ENCODE results near the gene BMP10. TPM values are rescaled to one million over a fixed set of nuclear protein-coding genes. Genes with fewer than 3 reads are reported as not detected.

BMP10 gene
- total RNA-seq, 8 experiments from 2014 or later = 0.17 to 0.27 (median 0.24) TPM; not detected in 5

GRCh38 chr2:68838641-68839040 is 32.6 kb downstream of the BMP10 start:
- WGBS, 10 experiments = 17 to 100% (median 80%) methylated on average over 1 to 8 of the region's 10 CpGs; no CpG with 5 or more reads in 3 of the 10 experiments
- no peak overlapping the region for H3K4me3 ChIP-seq
- in situ Hi-C loops (cut with MboI; ENCODE audit: low pct_unique_long_range_greater_than_20kb in 2 of 9, low sequenced_read_pairs in 9 of 9, unreplicated experiment in 9 of 9) = no loop called here
- ATAC-seq (replicated peaks in 6 of 8) = no peak
- no peaks in the 10 kb centered on the region for H3K4me1 ChIP-seq (replicated peaks in 1 of 2)
- H3K27ac ChIP-seq = no peak overlapping the region

- no peak overlapping the region for H3K4me3 ChIP-seq
- no peak overlapping the region for H3K27ac ChIP-seq
- in situ Hi-C loops (cut with MboI; ENCODE audit: low pct_unique_long_range_greater_than_20kb in 2 of 9, low sequenced_read_pairs in 9 of 9, unreplicated experiment in 9 of 9) = no loop called here
- 0 to 86% (median 63%) methylated on average over 1 to 3 of the region's 3 CpGs; no CpG with 5 or more reads in 2 of the 10 experiments for WGBS, 10 experiments
- no peaks in the 10 kb centered on the region for H3K4me1 ChIP-seq (replicated peaks in 1 of 2)
- ATAC-seq (replicated peaks in 6 of 8) = no peak
These were observed 33.3 kb downstream of the BMP10 start for GRCh38 chr2:68837861-68838341.

GRCh38 chr2:68837164-68837860 is 33.9 kb downstream of the BMP10 start:
- Histone ChIP-seq H3K27ac (no peak overlapping the region), H3K4me3 (no peak overlapping the region), H3K4me1 (replicated peaks in 1 of 2) (peaks cover 0 to 3% of the 10 kb centered on the region in 2 donors)
- peak in 2 of 8 experiments; percentile 41 to 78 for ATAC-seq (replicated peaks in 6 of 8)
- in situ Hi-C loops (cut with MboI; ENCODE audit: low pct_unique_long_range_greater_than_20kb in 2 of 9, low sequenced_read_pairs in 9 of 9, unreplicated experiment in 9 of 9) = no loop called here
- 36 to 94% (median 75%) methylated on average over 2 to 9 of the region's 15 CpGs; no CpG with 5 or more reads in 1 of the 10 experiments for WGBS, 10 experiments

GRCh38 chr2:68835621-68836020 is 35.6 kb downstream of the BMP10 start:
- Histone ChIP-seq H3K27ac (no peak overlapping the region), H3K4me1 (replicated peaks in 1 of 2) (peaks cover 0 to 3% of the 10 kb centered on the region in 2 donors), H3K4me3 (no peak overlapping the region)
- no peak for ATAC-seq (replicated peaks in 6 of 8)
- in situ Hi-C loops (cut with MboI; ENCODE audit: low pct_unique_long_range_greater_than_20kb in 2 of 9, low sequenced_read_pairs in 9 of 9, unreplicated experiment in 9 of 9) = no loop called here
- 80 to 100% (median 100%) methylated on average over 1 of the region's 1 CpG; no CpG with 5 or more reads in 3 of the 10 experiments for WGBS, 10 experiments

- peak in 2 of 8 experiments; percentile 25 to 56 for ATAC-seq (replicated peaks in 6 of 8)
- in situ Hi-C loops (cut with MboI; ENCODE audit: low pct_unique_long_range_greater_than_20kb in 2 of 9, low sequenced_read_pairs in 9 of 9, unreplicated experiment in 9 of 9) = no loop called here
- H3K4me3 ChIP-seq = no peak overlapping the region
- 32 to 100% (median 89%) methylated on average over 1 to 4 of the region's 6 CpGs; no CpG with 5 or more reads in 1 of the 10 experiments for WGBS, 10 experiments
- peaks cover 0 to 3% of the 10 kb centered on the region in 2 donors for H3K4me1 ChIP-seq (replicated peaks in 1 of 2)
- H3K27ac ChIP-seq = no peak overlapping the region
These were observed 36.3 kb downstream of the BMP10 start for GRCh38 chr2:68834737-68835376.

- 69 to 100% (median 89%) methylated on average over 1 to 2 of the region's 2 CpGs; no CpG with 5 or more reads in 2 of the 10 experiments for WGBS, 10 experiments
- Histone ChIP-seq H3K4me3 (no peak overlapping the region), H3K4me1 (replicated peaks in 1 of 2) (peaks cover 3 to 9% of the 10 kb centered on the region in 2 donors), H3K27ac (no peak overlapping the region)
- in situ Hi-C loops (cut with MboI; ENCODE audit: low pct_unique_long_range_greater_than_20kb in 2 of 9, low sequenced_read_pairs in 9 of 9, unreplicated experiment in 9 of 9) = no loop called here
- ATAC-seq (replicated peaks in 6 of 8) = no peak
These were observed 38.0 kb downstream of the BMP10 start for GRCh38 chr2:68833162-68833561.

GRCh38 chr2:68832233-68832869 is 38.8 kb downstream of the BMP10 start:
- Histone ChIP-seq H3K4me3 (no peak overlapping the region), H3K27ac (no peak overlapping the region), H3K4me1 (replicated peaks in 1 of 2) (peaks cover 3 to 9% of the 10 kb centered on the region in 2 donors)
- 66 to 100% (median 89%) methylated on average over 1 to 6 of the region's 8 CpGs; no CpG with 5 or more reads in 4 of the 10 experiments for WGBS, 10 experiments
- ATAC-seq (replicated peaks in 6 of 8) = peak in 7 of 8 experiments; percentile 6 to 79 (median 61)
- in situ Hi-C loops (cut with MboI; ENCODE audit: low pct_unique_long_range_greater_than_20kb in 2 of 9, low sequenced_read_pairs in 9 of 9, unreplicated experiment in 9 of 9) = no loop called here

GRCh38 chr2:68831686-68832232 is 39.4 kb downstream of the BMP10 start:
- Histone ChIP-seq H3K4me1 (replicated peaks in 1 of 2) (peaks cover 3 to 9% of the 10 kb centered on the region in 2 donors), H3K27ac (no peak overlapping the region), H3K4me3 (no peak overlapping the region)
- 83 to 100% methylated on average over 1 to 3 of the region's 3 CpGs; no CpG with 5 or more reads in 8 of the 10 experiments for WGBS, 10 experiments
- peak in 5 of 8 experiments; percentile 1 to 7 (median 3) for ATAC-seq (replicated peaks in 6 of 8)
- in situ Hi-C loops (cut with MboI; ENCODE audit: low pct_unique_long_range_greater_than_20kb in 2 of 9, low sequenced_read_pairs in 9 of 9, unreplicated experiment in 9 of 9) = no loop called here

- no peak overlapping the region for H3K27ac ChIP-seq
- in situ Hi-C loops (cut with MboI; ENCODE audit: low pct_unique_long_range_greater_than_20kb in 2 of 9, low sequenced_read_pairs in 9 of 9, unreplicated experiment in 9 of 9) = no loop called here
- peaks cover 3 to 9% of the 10 kb centered on the region in 2 donors for H3K4me1 ChIP-seq (replicated peaks in 1 of 2)
- ATAC-seq (replicated peaks in 6 of 8) = no peak
- WGBS, 10 experiments = 25 to 100% (median 97%) methylated on average over 1 to 2 of the region's 2 CpGs; no CpG with 5 or more reads in 2 of the 10 experiments
- H3K4me3 ChIP-seq = no peak overlapping the region
These were observed 41.4 kb downstream of the BMP10 start for GRCh38 chr2:68829749-68830148.

- Histone ChIP-seq H3K27ac (no peak overlapping the region), H3K4me1 (replicated peaks in 1 of 2) (peaks cover 3 to 9% of the 10 kb centered on the region in 2 donors), H3K4me3 (no peak overlapping the region)
- WGBS, 10 experiments = 0 to 60% (median 29%) methylated on average over 1 to 7 of the region's 10 CpGs; no CpG with 5 or more reads in 5 of the 10 experiments
- peak; percentile 81 to 97 (median 88) for ATAC-seq (replicated peaks in 6 of 8)
- in situ Hi-C loops (cut with MboI; ENCODE audit: low pct_unique_long_range_greater_than_20kb in 2 of 9, low sequenced_read_pairs in 9 of 9, unreplicated experiment in 9 of 9) = no loop called here
These were observed 42.1 kb downstream of the BMP10 start for GRCh38 chr2:68828887-68829708.

- in situ Hi-C loops (cut with MboI; ENCODE audit: low pct_unique_long_range_greater_than_20kb in 2 of 9, low sequenced_read_pairs in 9 of 9, unreplicated experiment in 9 of 9) = no loop called here
- H3K27ac ChIP-seq = no peak overlapping the region
- ATAC-seq (replicated peaks in 6 of 8) = no peak
- peaks cover 3 to 9% of the 10 kb centered on the region in 2 donors for H3K4me1 ChIP-seq (replicated peaks in 1 of 2)
- 43 to 100% (median 90%) methylated on average over 1 to 4 of the region's 4 CpGs; no CpG with 5 or more reads in 4 of the 10 experiments for WGBS, 10 experiments
- H3K4me3 ChIP-seq = no peak overlapping the region
These were observed 43.5 kb downstream of the BMP10 start for GRCh38 chr2:68827666-68828065.

- Histone ChIP-seq H3K4me1 (replicated peaks in 1 of 2) (peaks cover 0 to 9% of the 10 kb centered on the region in 2 donors), H3K27ac (no peak overlapping the region), H3K4me3 (no peak overlapping the region)
- in situ Hi-C loops (cut with MboI; ENCODE audit: low pct_unique_long_range_greater_than_20kb in 2 of 9, low sequenced_read_pairs in 9 of 9, unreplicated experiment in 9 of 9) = no loop called here
- 18 to 100% (median 76%) methylated on average over 1 to 5 of the region's 5 CpGs; no CpG with 5 or more reads in 2 of the 10 experiments for WGBS, 10 experiments
- no peak for ATAC-seq (replicated peaks in 6 of 8)
These were observed 45.3 kb downstream of the BMP10 start for GRCh38 chr2:68825866-68826265.

All from motor neuron (in vitro differentiated cells).